Esophagus squamous epithelium (tissue), 4 donors: Measurements from ENCODE around the gene SLF2.

Experiments used
- POLR2A ChIP-seq, 4 donors: fragments of 450-650 bp; IDR thresholded peaks; one replicate each; pipeline ENCODE4 v1.6.1; 2017; ENCODE audit warnings: antibody characterized with exemption in 4 of 4, mild to moderate bottlenecking in 4 of 4, moderate library complexity in 3 of 4
- TF ChIP-seq, protein P1 (sequence below), 6 experiments: fragments of 450-650 bp in 4 of 6; fragments of 200-600 bp in 2 of 6; sonication (generic) in 2 of 6; IDR thresholded peaks; one replicate each; pipeline ENCODE4 v1.5.1; 2016 to 2019; ENCODE audit warnings: antibody characterized with exemption in 6 of 6, mild to moderate bottlenecking in 4 of 6, moderate library complexity in 4 of 6

- TF ChIP-seq, protein P1, sequence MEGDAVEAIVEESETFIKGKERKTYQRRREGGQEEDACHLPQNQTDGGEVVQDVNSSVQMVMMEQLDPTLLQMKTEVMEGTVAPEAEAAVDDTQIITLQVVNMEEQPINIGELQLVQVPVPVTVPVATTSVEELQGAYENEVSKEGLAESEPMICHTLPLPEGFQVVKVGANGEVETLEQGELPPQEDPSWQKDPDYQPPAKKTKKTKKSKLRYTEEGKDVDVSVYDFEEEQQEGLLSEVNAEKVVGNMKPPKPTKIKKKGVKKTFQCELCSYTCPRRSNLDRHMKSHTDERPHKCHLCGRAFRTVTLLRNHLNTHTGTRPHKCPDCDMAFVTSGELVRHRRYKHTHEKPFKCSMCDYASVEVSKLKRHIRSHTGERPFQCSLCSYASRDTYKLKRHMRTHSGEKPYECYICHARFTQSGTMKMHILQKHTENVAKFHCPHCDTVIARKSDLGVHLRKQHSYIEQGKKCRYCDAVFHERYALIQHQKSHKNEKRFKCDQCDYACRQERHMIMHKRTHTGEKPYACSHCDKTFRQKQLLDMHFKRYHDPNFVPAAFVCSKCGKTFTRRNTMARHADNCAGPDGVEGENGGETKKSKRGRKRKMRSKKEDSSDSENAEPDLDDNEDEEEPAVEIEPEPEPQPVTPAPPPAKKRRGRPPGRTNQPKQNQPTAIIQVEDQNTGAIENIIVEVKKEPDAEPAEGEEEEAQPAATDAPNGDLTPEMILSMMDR (IDR thresholded peaks at IDR 0.05): no peak
- TF ChIP-seq POLR2A (IDR thresholded peaks at IDR 0.05): no peak
Measured at GRCh38 chr10:100887761-100888296, 24.9 kb upstream of the SLF2 start.
